ENCODE data around the gene CFAP90. TPM values are rescaled to one million over a fixed set of nuclear protein-coding genes. Genes with fewer than 3 reads are reported as not detected.

Gene CFAP90
- total and polyA plus RNA-seq, 8 donors: 0.61 to 7.4 (median 1.2) TPM

DNA sequence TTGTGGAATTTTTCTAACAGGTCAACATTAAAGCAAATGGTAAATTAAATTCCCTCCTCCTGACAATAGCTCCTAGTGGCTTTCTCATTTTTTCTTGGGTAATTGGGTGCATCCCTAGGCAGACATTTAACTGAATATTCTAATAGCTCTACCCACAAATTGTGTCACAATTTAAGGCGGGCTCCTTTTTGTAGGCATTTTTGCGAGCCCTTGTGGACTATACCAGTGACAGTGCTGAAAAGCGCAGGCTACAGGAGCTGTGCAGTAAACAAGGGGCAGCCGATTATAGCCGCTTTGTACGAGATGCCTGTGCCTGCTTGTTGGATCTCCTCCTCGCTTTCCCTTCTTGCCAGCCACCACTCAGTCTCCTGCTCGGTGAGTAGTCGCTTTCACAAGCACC, 38.0 kb upstream of the CFAP90 start:
- ATAC-seq: no peak
- intact Hi-C loops (cut with DNase I): no loop called here
- Histone ChIP-seq H3K4me3 (no peak overlapping the region), H3K9me3 (no peaks in the 10 kb centered on the region), H3K27me3 (no peaks in the 10 kb centered on the region), H3K4me1 (no peaks in the 10 kb centered on the region), H3K36me3 (peaks cover 0 to 37% (median 8%) of the 10 kb centered on the region in 3 donors), H3K27ac (no peak overlapping the region)
- FAIRE-seq: no peak
- DNase-seq: no peak
- 94 to 98% methylated on average over 9 of the region's 9 CpGs for WGBS, 2 donors
- TF ChIP-seq, protein P1, sequence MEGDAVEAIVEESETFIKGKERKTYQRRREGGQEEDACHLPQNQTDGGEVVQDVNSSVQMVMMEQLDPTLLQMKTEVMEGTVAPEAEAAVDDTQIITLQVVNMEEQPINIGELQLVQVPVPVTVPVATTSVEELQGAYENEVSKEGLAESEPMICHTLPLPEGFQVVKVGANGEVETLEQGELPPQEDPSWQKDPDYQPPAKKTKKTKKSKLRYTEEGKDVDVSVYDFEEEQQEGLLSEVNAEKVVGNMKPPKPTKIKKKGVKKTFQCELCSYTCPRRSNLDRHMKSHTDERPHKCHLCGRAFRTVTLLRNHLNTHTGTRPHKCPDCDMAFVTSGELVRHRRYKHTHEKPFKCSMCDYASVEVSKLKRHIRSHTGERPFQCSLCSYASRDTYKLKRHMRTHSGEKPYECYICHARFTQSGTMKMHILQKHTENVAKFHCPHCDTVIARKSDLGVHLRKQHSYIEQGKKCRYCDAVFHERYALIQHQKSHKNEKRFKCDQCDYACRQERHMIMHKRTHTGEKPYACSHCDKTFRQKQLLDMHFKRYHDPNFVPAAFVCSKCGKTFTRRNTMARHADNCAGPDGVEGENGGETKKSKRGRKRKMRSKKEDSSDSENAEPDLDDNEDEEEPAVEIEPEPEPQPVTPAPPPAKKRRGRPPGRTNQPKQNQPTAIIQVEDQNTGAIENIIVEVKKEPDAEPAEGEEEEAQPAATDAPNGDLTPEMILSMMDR (IDR thresholded peaks at IDR 0.05): no peak

DNA sequence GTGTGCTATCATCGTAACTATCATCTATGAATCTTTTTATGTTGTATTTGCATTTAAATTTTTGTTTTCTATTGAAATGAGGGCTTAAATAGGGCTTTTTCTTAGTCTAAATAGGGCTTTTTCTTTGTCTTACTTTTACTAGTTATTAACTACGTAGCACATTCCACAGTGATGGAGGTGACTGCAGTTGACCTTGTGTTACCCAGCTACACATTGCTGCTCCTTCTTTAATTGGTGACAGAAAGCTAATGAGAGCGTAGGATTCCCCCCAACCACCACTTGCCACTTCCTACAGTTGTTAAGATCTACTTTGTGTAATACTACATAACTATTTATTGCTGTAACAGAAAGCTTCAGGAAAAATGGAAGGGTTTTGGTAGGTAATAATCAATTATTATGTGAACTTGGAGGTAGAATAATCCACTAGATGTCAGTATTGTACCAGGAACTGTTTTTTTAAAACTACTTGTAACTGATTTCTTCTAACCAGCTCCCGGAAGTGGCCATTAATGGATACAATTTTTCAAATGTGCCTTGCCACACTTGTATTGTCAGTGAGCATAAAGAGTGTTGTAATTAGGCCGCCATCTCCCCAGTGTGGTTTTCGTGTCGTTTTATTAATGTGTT, 36.0 kb upstream of the CFAP90 start:
- ATAC-seq (peak in 3 of 4 donors; percentile 69 to 82 (median 80)), FAIRE-seq (peak; percentile 67), DNase-seq (no peak)
- TF ChIP-seq, protein P1 (IDR thresholded peaks at IDR 0.05): peak; percentile 24 to 38 (median 34)
- Histone ChIP-seq H3K36me3 (peaks cover 0 to 31% (median 12%) of the 10 kb centered on the region in 3 donors), H3K4me3 (no peak overlapping the region), H3K4me1 (no peaks in the 10 kb centered on the region), H3K27ac (no peak overlapping the region), H3K27me3 (no peaks in the 10 kb centered on the region), H3K9me3 (no peaks in the 10 kb centered on the region)
- WGBS, 2 donors: 57 to 58% methylated on average over 7 of the region's 7 CpGs
- intact Hi-C loops (cut with DNase I): no loop called here

DNA sequence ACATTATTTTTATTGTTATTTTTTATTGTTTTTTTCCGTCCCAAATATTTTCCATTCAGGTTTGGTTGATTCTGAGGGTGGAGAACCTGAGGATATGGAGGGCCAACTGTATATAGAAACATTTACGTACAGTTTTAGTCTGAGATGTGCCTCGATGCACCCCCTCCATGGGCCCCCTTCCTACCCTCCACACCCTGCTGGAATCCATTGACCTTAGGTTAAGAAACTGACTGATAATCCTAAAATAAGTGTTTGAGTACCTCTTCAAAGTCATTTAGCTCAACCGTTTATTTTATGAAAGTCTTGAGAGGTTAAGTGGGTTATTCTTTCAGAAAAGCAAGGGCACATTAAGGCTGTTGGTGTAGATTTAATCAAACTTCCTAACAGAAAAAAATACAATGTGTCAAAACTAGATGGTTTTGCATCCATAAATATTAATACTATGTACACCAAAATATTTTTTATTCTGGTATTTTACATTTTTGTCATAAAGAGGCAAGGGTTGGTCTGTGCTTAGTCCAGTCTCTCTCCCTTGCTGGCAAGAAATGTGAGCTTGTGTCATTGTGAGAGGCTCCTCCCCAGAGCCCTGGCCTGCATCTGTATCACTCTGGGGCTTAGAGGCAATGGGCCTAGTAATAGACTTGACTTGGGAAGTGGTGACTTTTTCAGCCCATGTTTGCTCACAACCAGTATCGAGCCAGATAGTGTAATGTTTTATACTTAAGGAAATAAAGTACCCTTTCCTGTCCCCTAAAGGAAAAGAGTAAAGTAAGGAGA, 33.7 kb upstream of the CFAP90 start:
- Histone ChIP-seq H3K9me3 (no peaks in the 10 kb centered on the region), H3K4me1 (no peaks in the 10 kb centered on the region), H3K27me3 (no peaks in the 10 kb centered on the region), H3K4me3 (no peak overlapping the region), H3K36me3 (peaks cover 0 to 21% (median 7%) of the 10 kb centered on the region in 3 donors), H3K27ac (no peak overlapping the region)
- DNase-seq (no peak), ATAC-seq (no peak), FAIRE-seq (no peak)
- TF ChIP-seq, protein P1 (IDR thresholded peaks at IDR 0.05): no peak
- WGBS, 2 donors: 83 to 85% methylated on average over 5 of the region's 5 CpGs
- intact Hi-C loops (cut with DNase I): no loop called here

DNA sequence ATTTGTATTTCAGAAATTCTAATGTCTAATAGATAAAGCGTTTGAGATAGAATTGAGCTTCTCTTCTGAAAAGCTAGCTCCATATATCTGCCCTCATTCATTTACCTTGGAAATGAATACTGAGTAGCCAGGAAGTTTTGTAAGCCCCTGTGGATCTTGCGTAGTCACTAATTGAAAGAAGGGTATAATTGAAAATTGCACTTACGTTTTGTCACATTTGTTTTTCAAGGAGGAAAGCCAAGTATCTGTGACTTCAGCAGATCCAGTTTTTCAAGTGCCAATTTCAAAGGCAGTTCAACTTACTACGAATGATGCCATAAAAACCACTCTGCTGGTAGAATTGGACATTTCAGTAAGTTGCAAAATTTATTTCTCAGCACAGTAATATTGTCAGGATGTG, 32.0 kb upstream of the CFAP90 start:
- H3K27ac ChIP-seq: no peak overlapping the region
- no peak overlapping the region for H3K4me3 ChIP-seq
- no peaks in the 10 kb centered on the region for H3K27me3 ChIP-seq
- TF ChIP-seq, protein P1 (IDR thresholded peaks at IDR 0.05): no peak
- H3K9me3 ChIP-seq: no peaks in the 10 kb centered on the region
- peaks cover 4 to 9% (median 5%) of the 10 kb centered on the region in 3 donors for H3K4me1 ChIP-seq
- DNase-seq (no peak), FAIRE-seq (no peak), ATAC-seq (no peak)
- 90 to 92% methylated on average over 4 of the region's 4 CpGs for WGBS, 2 donors
- peaks cover 0 to 17% (median 6%) of the 10 kb centered on the region in 3 donors for H3K36me3 ChIP-seq
- intact Hi-C loops (cut with DNase I): no loop called here

DNA sequence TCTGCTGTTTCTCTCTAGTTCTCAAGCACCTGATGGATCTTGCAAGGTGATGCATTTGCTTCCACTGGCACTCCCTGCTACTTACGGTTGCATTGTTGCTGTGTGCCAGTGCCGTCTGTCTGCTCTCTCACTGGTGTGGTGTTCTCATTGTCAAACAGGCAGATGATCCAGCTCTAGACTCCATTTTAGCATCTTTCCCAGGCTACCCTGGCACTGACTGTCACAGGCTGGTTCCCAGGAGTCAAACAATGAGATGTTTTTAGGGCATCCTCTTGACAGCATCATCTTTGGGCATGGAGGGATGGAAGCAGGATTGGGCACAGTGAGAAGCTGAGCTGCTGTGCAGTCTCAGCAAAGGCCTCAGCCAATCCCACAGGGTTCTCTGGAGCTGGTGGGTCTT, 30.9 kb upstream of the CFAP90 start:
- 90 to 98% methylated on average over 2 of the region's 2 CpGs for WGBS, 2 donors
- no peak overlapping the region for H3K27ac ChIP-seq
- no peak overlapping the region for H3K4me3 ChIP-seq
- no peaks in the 10 kb centered on the region for H3K27me3 ChIP-seq
- intact Hi-C loops (cut with DNase I): no loop called here
- peaks cover 0 to 20% (median 7%) of the 10 kb centered on the region in 3 donors for H3K36me3 ChIP-seq
- no peaks in the 10 kb centered on the region for H3K9me3 ChIP-seq
- no peak for FAIRE-seq
- no peak for DNase-seq
- peaks cover 4 to 9% (median 5%) of the 10 kb centered on the region in 3 donors for H3K4me1 ChIP-seq
- TF ChIP-seq, protein P1 (IDR thresholded peaks at IDR 0.05): no peak
- ATAC-seq: no peak

Data from pancreas (tissue), 10 donors.